ENCODE data around the gene TBC1D13. TPM values are rescaled to one million over a fixed set of nuclear protein-coding genes. Genes with fewer than 3 reads are reported as not detected.

Gene TBC1D13, protein sequence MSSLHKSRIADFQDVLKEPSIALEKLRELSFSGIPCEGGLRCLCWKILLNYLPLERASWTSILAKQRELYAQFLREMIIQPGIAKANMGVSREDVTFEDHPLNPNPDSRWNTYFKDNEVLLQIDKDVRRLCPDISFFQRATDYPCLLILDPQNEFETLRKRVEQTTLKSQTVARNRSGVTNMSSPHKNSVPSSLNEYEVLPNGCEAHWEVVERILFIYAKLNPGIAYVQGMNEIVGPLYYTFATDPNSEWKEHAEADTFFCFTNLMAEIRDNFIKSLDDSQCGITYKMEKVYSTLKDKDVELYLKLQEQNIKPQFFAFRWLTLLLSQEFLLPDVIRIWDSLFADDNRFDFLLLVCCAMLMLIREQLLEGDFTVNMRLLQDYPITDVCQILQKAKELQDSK
- 10 to 100 TPM; 16.4 to 30.7 (median 19.4) TPM for polyA plus RNA-seq

DNA sequence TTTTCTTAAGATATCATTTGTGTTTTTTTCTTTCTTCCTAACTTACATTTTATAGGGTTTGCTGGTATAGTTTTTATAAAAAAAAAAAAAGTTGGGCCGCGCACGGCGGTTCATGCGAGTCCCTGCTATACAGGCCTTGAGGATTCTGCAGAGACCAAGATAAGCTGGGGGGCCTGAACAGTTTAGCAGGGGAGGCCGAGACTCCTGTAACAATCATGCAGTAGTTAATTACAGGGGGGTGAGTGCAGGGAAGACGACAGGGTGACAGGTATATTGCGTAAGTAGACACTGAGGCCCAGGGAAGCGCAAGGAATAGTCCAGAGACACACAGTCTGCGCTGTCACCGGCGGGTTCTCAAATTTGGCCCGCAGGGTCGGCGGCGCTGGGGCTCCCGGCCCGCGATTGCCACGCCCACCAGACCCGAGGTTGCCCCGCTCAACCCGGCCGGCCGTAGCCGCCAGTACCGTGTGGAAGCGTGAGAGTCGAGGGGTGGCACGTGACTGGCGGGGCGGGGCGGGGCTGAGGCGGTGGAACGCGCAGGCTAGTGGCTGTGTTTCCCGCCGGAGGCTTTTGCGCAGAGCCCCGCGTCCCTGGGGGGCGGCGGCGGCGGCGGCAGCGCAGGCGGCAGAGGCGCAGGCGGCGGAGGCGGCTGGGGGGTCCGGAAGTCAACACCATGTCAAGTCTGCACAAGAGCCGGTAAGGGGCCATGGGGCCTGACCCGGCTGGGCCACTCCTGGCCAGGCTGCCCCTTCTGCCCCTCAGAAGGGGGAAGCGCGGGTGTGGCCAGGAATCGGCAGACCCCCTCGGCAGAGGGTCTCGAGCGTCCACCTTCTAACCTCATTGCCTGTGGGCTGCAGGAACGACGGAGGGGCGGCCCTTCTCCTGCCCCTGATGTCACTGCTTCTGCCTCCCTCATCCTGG lies at the start of gene TBC1D13:
Gene TBC1D13, plus strand, starts transcription at position 573 of the 921 bp plus-strand sequence. Its CDS starts 101 bp downstream, at position 674.
- Mint-ChIP-seq H3K27ac (peak within 1 kb of the TSS; percentile 80 to 95 (median 94)), H3K4me3 (peak within 1 kb of the TSS; percentile 87 to 92 (median 90)), H3K9me3 (no peaks in the 10 kb centered on the region), H3K4me1 (peaks cover 21 to 28% of the 10 kb centered on the region in 2 donors), H3K36me3 (no peaks in the 10 kb centered on the region), H3K27me3 (ENCODE audit: low read depth in 3 of 3) (peaks cover 0 to 7% (median 0%) of the 10 kb centered on the region in 3 donors)
- DNase-seq, result peak; percentile 91 to 92 (median 92)

DNA sequence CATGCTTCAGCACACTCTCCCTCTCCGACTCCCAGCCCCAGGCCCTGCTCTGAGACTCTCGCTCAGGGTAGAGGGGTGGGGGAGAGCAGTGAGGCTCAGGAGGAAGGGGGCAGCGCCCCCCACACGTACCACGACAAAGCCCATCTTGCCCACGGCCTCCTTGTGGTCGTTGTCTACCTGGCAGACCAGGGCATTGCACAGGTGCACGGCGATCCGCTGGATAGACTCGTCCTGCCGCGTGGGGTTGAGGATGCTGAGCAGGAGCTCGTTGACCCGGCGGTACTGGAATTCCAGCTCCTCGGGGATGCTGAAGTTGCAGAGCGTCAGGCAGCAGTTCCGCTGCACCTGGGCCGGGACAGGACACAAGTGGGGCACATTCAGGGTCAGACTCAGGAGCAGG lies 44.7 kb upstream of the TBC1D13 start:
- H3K9me3 Mint-ChIP-seq, result no peaks in the 10 kb centered on the region
- no peak overlapping the region for H3K4me3 Mint-ChIP-seq
- no peak overlapping the region for H3K27ac Mint-ChIP-seq
- no peaks in the 10 kb centered on the region for H3K4me1 Mint-ChIP-seq
- H3K27me3 Mint-ChIP-seq (ENCODE audit: low read depth in 3 of 3), result peaks cover 0 to under 1% (median 0%) of the 10 kb centered on the region in 3 donors
- peaks cover 0 to 10% (median 4%) of the 10 kb centered on the region in 3 donors for H3K36me3 Mint-ChIP-seq
- DNase-seq, result no peak

DNA sequence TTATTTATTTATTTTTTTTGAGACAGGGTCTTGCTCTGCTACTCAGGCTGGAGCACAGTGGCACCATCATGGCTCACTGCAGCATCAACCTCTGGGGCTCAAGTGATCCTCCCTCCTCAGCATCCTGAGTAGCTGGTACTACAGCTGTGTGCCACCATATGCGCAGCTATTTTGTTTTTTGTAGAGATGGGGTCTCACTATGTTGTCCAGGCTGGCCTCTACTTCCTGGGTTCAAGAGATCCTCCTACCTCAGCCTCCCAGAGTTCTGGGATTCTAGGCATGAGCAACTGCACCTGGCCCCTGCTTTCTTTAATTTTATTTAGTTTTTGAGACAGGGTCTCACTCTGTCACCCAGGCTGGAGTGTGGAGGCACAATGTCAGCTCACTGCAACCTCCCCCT lies 43.6 kb upstream of the TBC1D13 start:
- Mint-ChIP-seq H3K27me3 (ENCODE audit: low read depth in 3 of 3) (peaks cover 0 to 1% (median 1%) of the 10 kb centered on the region in 3 donors), H3K36me3 (peaks cover 0 to 10% (median 4%) of the 10 kb centered on the region in 3 donors), H3K4me3 (no peak overlapping the region), H3K4me1 (no peaks in the 10 kb centered on the region), H3K9me3 (no peaks in the 10 kb centered on the region), H3K27ac (no peak overlapping the region)
- no peak for DNase-seq

DNA sequence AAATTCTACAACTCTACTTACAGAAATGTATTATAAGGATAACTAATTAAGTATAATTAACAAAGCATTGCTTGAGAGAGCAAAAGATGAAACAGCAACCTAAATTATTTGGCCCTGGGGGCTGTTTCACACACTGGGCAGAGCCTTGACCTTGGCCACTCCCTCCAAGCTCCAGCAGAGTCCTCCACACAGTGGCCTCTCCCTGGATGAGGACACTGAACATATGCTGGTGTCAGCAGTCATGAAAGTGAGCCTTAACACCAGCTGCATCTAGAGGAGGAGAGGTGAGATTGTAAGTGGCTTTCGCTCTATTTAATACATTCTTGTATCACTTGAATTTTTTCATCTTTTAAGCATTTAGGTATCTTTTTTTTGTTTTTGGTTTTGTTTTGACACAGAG lies 39.8 kb upstream of the TBC1D13 start:
- Mint-ChIP-seq H3K9me3 (no peaks in the 10 kb centered on the region), H3K4me1 (no peaks in the 10 kb centered on the region)

DNA sequence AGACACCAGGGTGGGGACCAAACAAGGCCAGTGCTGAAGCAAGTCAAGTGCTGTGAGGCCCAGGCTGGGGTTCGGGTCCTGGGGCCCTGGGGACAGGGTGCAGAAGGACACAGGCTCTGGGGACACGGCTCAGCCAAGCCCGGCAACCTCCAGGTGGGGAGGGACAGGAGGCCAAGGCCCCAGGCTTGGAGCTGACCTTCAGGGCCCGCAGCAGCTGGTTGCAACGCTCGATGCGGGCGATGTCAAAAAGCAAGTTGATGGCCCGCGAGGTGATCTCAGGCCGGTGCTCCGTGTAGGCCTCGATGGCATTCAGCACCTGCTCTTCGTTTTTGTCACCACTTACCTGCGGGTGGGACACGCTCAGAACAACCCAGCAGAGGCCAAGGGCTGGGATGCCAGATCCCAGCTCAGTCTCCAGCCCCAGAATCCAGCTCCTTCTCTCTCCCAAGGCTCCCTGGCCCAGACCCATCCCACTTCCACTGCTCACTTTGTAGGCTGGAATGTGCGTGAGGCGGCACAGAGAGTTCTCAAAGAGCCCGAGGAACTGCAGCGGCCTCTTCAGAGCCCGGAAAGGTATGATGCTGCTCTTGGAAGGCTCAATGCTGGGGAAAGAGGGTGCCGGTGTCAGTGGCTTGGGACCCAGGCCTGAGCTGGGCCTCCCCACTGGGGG lies 36.0 kb upstream of the TBC1D13 start:
- DNase-seq, result no peak
- Mint-ChIP-seq H3K4me3 (no peak overlapping the region), H3K4me1 (peaks cover 0 to 2% of the 10 kb centered on the region in 2 donors), H3K9me3 (no peaks in the 10 kb centered on the region), H3K27me3 (ENCODE audit: low read depth in 3 of 3) (peaks cover 0 to 3% (median 1%) of the 10 kb centered on the region in 3 donors), H3K27ac (no peak overlapping the region), H3K36me3 (peaks cover 0 to 3% (median 0%) of the 10 kb centered on the region in 3 donors)

More for the DNA sequence above, 39.8 kb upstream of the TBC1D13 start:
- Mint-ChIP-seq H3K27me3 (ENCODE audit: low read depth in 3 of 3) (peaks cover 0 to 3% (median 1%) of the 10 kb centered on the region in 3 donors), H3K36me3 (peaks cover 0 to 3% (median 0%) of the 10 kb centered on the region in 3 donors), H3K4me3 (no peak overlapping the region), H3K27ac (no peak overlapping the region)
- DNase-seq, result no peak

DNA sequence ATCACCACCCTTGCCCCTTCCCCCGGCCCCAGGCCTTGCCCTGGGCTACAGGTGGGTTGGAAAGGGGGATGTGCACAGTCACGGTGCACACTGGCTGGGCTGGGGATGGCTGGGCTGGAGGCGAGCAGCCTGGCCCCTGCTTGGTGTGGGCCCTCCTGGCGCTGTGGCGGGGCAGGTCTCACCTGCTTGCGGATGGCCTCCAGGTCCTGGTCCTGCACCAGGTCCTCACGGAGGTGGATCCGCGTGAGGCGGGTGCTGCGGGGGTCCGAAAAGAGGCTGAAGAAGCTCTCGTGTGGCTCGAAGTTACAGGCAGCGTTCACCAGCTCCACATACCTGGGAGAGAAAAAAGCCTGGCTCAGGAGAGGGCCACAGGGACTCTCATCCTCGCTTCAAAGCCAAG lies 33.4 kb upstream of the TBC1D13 start:
- H3K4me1 Mint-ChIP-seq, result peaks cover 2 to 6% of the 10 kb centered on the region in 2 donors
- H3K9me3 Mint-ChIP-seq, result no peaks in the 10 kb centered on the region
- H3K27me3 Mint-ChIP-seq (ENCODE audit: low read depth in 3 of 3), result peaks cover 0 to 1% (median 1%) of the 10 kb centered on the region in 3 donors
- peaks cover 0 to 3% (median 0%) of the 10 kb centered on the region in 3 donors for H3K36me3 Mint-ChIP-seq
- H3K4me3 Mint-ChIP-seq, result no peak overlapping the region
- no peak for DNase-seq
- H3K27ac Mint-ChIP-seq, result no peak overlapping the region

DNA sequence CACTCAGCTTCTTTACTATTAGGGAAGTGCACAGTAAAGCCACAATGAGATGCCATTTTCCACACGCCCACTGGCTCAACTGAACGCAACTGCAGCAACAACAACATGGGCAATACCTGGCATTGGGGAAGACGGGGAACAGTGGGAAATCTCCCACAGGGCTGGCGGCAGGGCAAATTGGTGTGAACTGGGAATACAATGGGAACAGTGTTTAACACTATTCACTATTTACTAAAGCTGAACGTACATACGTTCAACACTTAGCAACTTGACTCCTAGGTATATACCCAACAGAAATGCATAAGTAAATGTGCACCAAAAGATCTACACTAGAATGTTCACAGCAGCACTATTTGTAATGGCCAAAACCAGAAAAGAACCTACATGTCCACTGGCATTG lies 29.5 kb upstream of the TBC1D13 start:
- no peaks in the 10 kb centered on the region for H3K36me3 Mint-ChIP-seq
- no peak for DNase-seq
- no peak overlapping the region for H3K4me3 Mint-ChIP-seq
- peak overlapping the region in 1 of 6 donors; percentile 9 for H3K27ac Mint-ChIP-seq
- H3K27me3 Mint-ChIP-seq (ENCODE audit: low read depth in 3 of 3), result peaks cover 0 to 1% (median 0%) of the 10 kb centered on the region in 3 donors
- no peaks in the 10 kb centered on the region for H3K9me3 Mint-ChIP-seq
- peaks cover 3 to 11% of the 10 kb centered on the region in 2 donors for H3K4me1 Mint-ChIP-seq

DNA sequence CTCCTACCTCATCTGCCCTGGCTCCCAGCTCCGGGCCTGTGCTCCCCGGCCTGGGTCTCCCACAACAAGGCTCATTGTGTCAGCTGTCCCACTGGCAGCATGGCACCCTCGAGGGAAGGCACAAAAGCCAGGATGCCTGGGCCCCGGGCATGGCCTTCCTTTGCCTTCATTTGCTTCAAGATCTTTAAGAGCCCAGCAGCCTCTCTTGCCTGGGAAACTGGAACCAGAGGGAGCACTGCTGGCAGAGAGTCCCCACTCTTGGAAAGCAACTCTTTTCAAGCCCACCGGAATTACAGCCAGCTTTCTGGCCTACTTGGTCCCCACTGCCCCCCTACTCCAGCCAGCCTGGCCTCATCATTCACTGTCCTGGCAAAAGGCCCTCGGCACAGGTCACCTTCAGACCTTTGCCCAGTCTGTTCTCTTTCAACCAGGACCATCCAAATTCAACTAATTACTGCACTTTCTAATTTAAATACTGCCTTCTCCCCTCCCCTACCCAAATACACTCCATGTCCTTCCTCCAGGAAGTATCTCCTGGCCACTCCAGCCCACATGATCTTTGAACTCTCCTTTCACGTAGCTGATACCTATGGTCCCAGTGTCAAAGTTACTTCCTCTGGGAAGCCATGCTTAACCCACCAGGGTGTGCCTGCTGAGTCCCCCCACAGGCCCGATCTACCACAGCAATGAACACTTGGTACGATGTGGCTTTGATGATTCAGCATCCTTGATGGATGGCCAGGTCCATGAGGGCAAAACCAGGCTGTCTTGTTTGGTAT lies 24.2 kb upstream of the TBC1D13 start:
- no peaks in the 10 kb centered on the region for H3K9me3 Mint-ChIP-seq
- DNase-seq, result no peak
- H3K36me3 Mint-ChIP-seq, result peaks cover 0 to 4% (median 4%) of the 10 kb centered on the region in 3 donors
- peaks cover 16 to 33% of the 10 kb centered on the region in 2 donors for H3K4me1 Mint-ChIP-seq
- H3K27ac Mint-ChIP-seq, result peak overlapping the region in 1 of 6 donors; percentile 24
- H3K27me3 Mint-ChIP-seq (ENCODE audit: low read depth in 3 of 3), result peaks cover 0 to 1% (median 0%) of the 10 kb centered on the region in 3 donors
- no peak overlapping the region for H3K4me3 Mint-ChIP-seq

DNA sequence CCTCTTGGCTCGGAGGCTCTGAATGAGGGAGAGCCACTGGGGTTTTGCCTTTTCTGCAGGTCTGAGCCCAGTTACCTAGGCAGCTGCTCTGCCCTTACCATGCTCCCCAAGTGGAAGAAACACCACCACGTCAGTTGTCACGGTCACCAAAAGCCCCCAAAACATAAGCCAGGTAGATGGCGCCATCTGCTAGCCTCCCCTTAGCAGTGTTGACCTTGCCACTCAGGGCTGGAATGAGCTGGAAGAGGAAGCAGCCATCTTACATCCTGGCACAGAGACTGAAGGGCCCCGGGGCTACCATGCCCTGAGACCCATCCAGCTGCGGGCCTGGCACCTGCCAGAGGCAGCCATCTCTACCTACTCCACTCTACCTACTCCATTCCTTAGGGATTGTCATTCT lies 22.7 kb upstream of the TBC1D13 start:
- Mint-ChIP-seq H3K27me3 (ENCODE audit: low read depth in 3 of 3) (peaks cover 0 to 1% (median 0%) of the 10 kb centered on the region in 3 donors), H3K36me3 (peaks cover 0 to 4% (median 4%) of the 10 kb centered on the region in 3 donors), H3K27ac (no peak overlapping the region), H3K9me3 (no peaks in the 10 kb centered on the region), H3K4me3 (no peak overlapping the region), H3K4me1 (peaks cover 19 to 48% of the 10 kb centered on the region in 2 donors)
- DNase-seq, result no peak

DNA sequence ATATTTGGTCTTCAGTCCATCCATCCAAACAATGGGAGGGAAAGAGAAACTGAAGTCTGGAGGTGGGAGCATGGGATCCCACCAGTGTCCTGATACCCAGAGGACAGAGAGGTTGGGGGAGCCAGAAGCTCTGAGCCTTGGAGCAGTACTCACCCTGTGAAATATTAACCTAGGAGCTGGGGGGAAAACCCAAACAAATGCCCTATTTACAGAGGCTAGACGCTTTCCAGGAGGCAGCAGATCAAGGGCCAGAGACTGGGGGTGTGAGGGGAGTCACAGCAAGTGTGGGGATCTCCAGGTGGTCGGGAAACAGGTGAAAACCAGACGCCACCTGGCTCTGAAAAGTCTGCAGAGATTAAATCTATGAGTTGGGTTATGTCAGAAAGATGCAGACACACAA lies 21.6 kb upstream of the TBC1D13 start:
- DNase-seq, result no peak
- H3K4me3 Mint-ChIP-seq, result no peak overlapping the region
- peak overlapping the region in 1 of 6 donors; percentile 57 for H3K27ac Mint-ChIP-seq
- H3K9me3 Mint-ChIP-seq, result no peaks in the 10 kb centered on the region
- peaks cover 0 to 4% (median 4%) of the 10 kb centered on the region in 3 donors for H3K36me3 Mint-ChIP-seq
- H3K4me1 Mint-ChIP-seq, result peaks cover 28 to 59% of the 10 kb centered on the region in 2 donors
- peaks cover 0 to 1% (median 0%) of the 10 kb centered on the region in 3 donors for H3K27me3 Mint-ChIP-seq (ENCODE audit: low read depth in 3 of 3)

DNA sequence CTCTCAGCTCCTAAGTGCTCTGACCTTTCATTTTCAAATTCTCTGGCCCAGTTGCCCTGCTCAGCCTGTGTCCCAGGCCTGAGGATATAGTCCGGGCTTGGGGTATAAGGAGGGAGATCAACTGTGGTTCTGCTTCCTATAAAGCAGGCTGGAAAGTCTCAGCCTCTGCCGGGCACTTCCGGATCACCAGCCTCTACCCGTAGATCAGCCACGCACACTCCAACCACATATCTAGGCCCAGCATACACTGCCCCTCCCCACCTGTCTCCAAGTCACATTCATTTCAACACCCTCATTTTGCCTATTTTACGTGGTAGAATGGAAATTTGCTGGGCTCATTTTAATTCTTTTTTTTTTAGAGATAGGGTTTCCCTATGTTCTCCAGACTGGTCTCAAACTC lies 18.4 kb upstream of the TBC1D13 start:
- Mint-ChIP-seq H3K27me3 (ENCODE audit: low read depth in 3 of 3) (peaks cover 3 to 7% (median 4%) of the 10 kb centered on the region in 3 donors), H3K27ac (peak overlapping the region in 3 of 6 donors; percentile 18 to 93 (median 30)), H3K9me3 (no peaks in the 10 kb centered on the region), H3K4me1 (peaks cover 31 to 56% of the 10 kb centered on the region in 2 donors), H3K36me3 (peaks cover 0 to 4% (median 4%) of the 10 kb centered on the region in 3 donors), H3K4me3 (no peak overlapping the region)
- no peak for DNase-seq

DNA sequence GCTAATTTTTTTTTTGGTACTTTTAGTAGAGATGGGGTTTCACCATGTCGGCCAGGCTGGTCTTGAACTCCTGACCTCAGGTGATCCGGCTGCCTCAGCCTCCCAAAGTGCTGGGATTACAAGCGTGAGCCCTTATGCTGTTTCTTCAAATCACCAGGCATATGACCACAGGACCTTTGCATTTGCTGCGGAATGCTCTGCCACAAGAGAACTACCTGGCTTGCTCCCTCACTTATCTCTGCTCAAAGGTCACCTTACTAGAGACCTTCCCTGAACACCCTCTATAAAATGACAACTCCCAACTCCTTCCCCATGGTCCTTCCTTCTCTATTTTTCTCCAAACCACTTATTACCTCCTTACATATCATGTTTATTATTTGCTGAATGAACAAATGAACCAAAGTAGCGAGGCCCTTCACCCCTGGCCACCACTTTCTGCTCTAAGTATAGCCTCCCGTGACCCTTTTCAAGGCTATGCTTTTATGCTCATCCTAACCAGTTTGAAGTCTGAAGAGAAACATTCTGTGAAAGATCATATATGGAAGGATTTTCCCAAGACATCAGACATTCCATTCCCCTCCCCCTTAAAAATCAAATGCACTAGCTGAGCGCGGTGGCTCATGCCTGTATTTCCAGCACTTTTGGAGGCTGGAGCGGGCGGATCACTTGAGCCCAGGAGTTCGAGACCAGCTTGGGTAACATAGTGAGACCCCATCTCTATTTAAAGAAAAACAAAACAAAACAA lies 16.6 kb upstream of the TBC1D13 start:
- Mint-ChIP-seq H3K9me3 (peaks cover 0 to 2% (median 0%) of the 10 kb centered on the region in 6 donors), H3K4me3 (peak overlapping the region; percentile 96 to 98 (median 97)), H3K36me3 (peaks cover 0 to 4% (median 4%) of the 10 kb centered on the region in 3 donors), H3K27me3 (ENCODE audit: low read depth in 3 of 3) (peaks cover 3 to 8% (median 4%) of the 10 kb centered on the region in 3 donors), H3K4me1 (peaks cover 27 to 42% of the 10 kb centered on the region in 2 donors), H3K27ac (peak overlapping the region; percentile 93 to 99 (median 99))
- no peak for DNase-seq
